HepG2 (cell line): ENCODE data around the gene KLF16. TPM values are rescaled to one million over a fixed set of nuclear protein-coding genes. Genes with fewer than 3 reads are reported as not detected.

Source experiments
- ADNP ChIP-seq: sonication (generic); formaldehyde crosslinking; IDR thresholded peaks from 2 replicates; pipeline ENCODE4 v1.4.0; 2020; ENCODE audit warnings: missing genetic modification reagents
- CEBPB ChIP-seq: IDR thresholded peaks from 2 replicates; pipeline ENCODE4 v1.6.1; 2011; ENCODE audit warnings: low read depth, low read length, improper control_type of control experiment, borderline replicate concordance
- EED ChIP-seq: sonication (generic); formaldehyde crosslinking; IDR thresholded peaks from 2 replicates; pipeline ENCODE4 v1.5.0; 2020; ENCODE audit warnings: mild to moderate bottlenecking, missing genetic modification reagents
- ELF1 ChIP-seq: sonication (generic); formaldehyde crosslinking; IDR thresholded peaks from 2 replicates; pipeline ENCODE4 v1.4.0; 2020; ENCODE audit warnings: missing genetic modification reagents
- FOXA3 ChIP-seq: IDR thresholded peaks from 2 replicates; pipeline ENCODE4 v1.6.1; 2016; ENCODE audit warnings: missing genetic modification reagents, missing compliant biosample characterization
- GABPA ChIP-seq, 2 experiments: IDR thresholded peaks; 2 replicates each; pipeline ENCODE4 v1.6.1; 2011 to 2016; ENCODE audit warnings: low read depth in 2 of 2, low read length in 1 of 2, missing biosample characterization in 1 of 2, missing genetic modification characterization in 1 of 2
- GABPB1 ChIP-seq: IDR thresholded peaks from 2 replicates; pipeline ENCODE4 v1.6.1; 2016; ENCODE audit warnings: mild to moderate bottlenecking, missing genetic modification reagents, moderate library complexity, missing compliant biosample characterization
- HOXA7 ChIP-seq: sonication (generic); formaldehyde crosslinking; IDR thresholded peaks from 2 replicates; pipeline ENCODE4 v1.8.1; 2022; ENCODE audit warnings: mild to moderate bottlenecking, missing genetic modification reagents, moderate library complexity
- ISX ChIP-seq: sonication (generic); formaldehyde crosslinking; conservative IDR thresholded peaks from 2 replicates; pipeline ENCODE4 v1.5.0; 2020; ENCODE audit warnings: missing genetic modification reagents
- MED1 ChIP-seq: sonication (generic); formaldehyde crosslinking; IDR thresholded peaks from 2 replicates; pipeline ENCODE4 v1.4.0; 2020; ENCODE audit warnings: missing genetic modification reagents
- NR1H2 ChIP-seq: sonication (generic); formaldehyde crosslinking; IDR thresholded peaks from 2 replicates; pipeline ENCODE4 v1.8.1; 2022; ENCODE audit warnings: low read depth, missing genetic modification reagents, borderline replicate concordance
- RARA ChIP-seq: IDR thresholded peaks from 2 replicates; pipeline ENCODE4 v1.6.1; 2016; ENCODE audit warnings: missing genetic modification reagents, missing compliant biosample characterization
- ZNF44 ChIP-seq: sonication (generic); formaldehyde crosslinking; IDR thresholded peaks from 2 replicates; pipeline ENCODE4 v1.5.1; 2020; ENCODE audit warnings: mild to moderate bottlenecking, missing genetic modification reagents
- ZNF572 ChIP-seq: sonication (generic); formaldehyde crosslinking; IDR thresholded peaks from 2 replicates; pipeline ENCODE4 v1.5.1; 2020; ENCODE audit warnings: mild to moderate bottlenecking, missing genetic modification reagents
- ZNF589 ChIP-seq: sonication (generic); formaldehyde crosslinking; conservative IDR thresholded peaks from 2 replicates; pipeline ENCODE4 v1.8.0; 2022; ENCODE audit warnings: mild to moderate bottlenecking, moderate library complexity, missing genetic modification reagents
- polyA plus RNA-seq, 8 experiments: library from polyadenylated mRNA; depleted of rRNA in 3 of 8; stranded (reverse) in 7 of 8; unstranded in 1 of 8; fragments of >200 nt; fragmentation: Illumina TruSeq in 4 of 8; extraction: Trizol in 4 of 8; gene quantifications; 2 replicates each; pipeline versions ENCODE4 v1.2.1 to v1.2.3, GENCODE V29; 2011 to 2016; ENCODE audit warnings: low read depth in 4 of 8, missing spikeins in 1 of 8, mixed read lengths in 1 of 8; ENCODE audit not compliant: insufficient read depth in 1 of 8
- total RNA-seq, 5 experiments: library from RNA; depleted of rRNA; stranded (reverse); fragments of >200 nt; fragmentation: Illumina TruSeq; extraction: Trizol; gene quantifications; 2 replicates each; pipeline ENCODE4 v1.2.3, GENCODE V29; 2016; ENCODE audit warnings: low read depth in 1 of 5
- TF ChIP-seq, protein P1 (sequence below): sonication (generic); formaldehyde crosslinking; IDR thresholded peaks from 2 replicates; pipeline ENCODE4 v1.9.0; 2021; ENCODE audit warnings: missing genetic modification reagents, borderline replicate concordance
- TF ChIP-seq, protein P2 (sequence below): sonication (generic); formaldehyde crosslinking; IDR thresholded peaks from 2 replicates; pipeline ENCODE4 v1.9.0; 2021; ENCODE audit warnings: missing genetic modification reagents, borderline replicate concordance
- TF ChIP-seq, protein P3 (sequence below): IDR thresholded peaks from 2 replicates; pipeline ENCODE4 v1.6.1; 2016; ENCODE audit warnings: missing biosample characterization, missing genetic modification reagents, low read depth
- TF ChIP-seq, protein P4 (sequence below): sonication (generic); formaldehyde crosslinking; IDR thresholded peaks from 2 replicates; pipeline ENCODE4 v1.8.1; 2023; ENCODE audit warnings: mild to moderate bottlenecking, inconsistent platforms, moderate library complexity, missing genetic modification reagents, borderline replicate concordance
- TF ChIP-seq, protein P5 (sequence below): sonication (generic); formaldehyde crosslinking; IDR thresholded peaks from 2 replicates; pipeline ENCODE4 v1.5.0; 2020; ENCODE audit warnings: missing genetic modification reagents, mild to moderate bottlenecking, borderline replicate concordance

Gene KLF16
- total and polyA plus RNA-seq, 2 of the 13 experiments (the other 11 are each of a cell fraction or from before 2014, with no cell fraction given): 3.5 to 6.7 TPM

DNA sequence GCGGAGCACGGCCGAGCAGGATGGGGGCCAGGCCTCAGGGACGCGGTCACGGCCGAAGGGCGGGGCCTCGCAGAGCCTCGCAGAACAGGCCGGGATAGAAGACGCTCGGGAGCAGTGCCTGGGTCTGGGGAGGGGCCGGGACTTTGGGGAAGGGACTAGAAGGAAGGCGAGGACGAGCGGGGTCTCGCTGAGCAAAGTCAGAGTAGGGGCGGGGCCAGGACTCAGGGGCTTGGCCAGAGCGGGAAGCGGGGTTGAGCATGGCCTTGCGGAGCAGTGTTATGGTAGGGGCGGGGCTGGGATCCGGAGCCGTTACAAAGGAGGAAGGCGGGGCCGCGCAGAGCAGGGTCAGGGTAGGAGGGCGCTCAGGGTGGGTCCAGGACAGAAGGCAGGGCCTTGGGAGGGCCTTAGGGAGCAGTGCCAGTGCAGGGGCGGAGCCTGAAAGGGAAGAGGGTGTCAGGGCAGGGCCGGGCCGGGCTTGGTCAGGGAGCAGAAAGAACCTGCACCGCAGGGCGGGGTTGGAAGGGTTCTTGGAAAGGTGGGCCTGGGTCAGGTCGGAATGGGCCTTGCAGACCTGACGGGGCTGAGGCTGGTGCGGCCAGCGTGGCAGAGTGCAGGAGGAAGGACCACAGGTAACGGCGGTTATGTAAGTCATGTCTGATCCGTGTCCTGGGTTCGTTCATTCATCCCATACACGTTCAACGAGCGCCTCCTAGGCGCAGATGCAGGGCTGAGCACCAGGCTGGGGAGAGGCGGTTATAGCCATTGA lies 50.8 kb downstream of the KLF16 start (continued):
- TF ChIP-seq GABPA (IDR thresholded peaks at IDR 0.05; ENCODE audit: low read depth, low read length) (no peak), GABPA (CRISPR knock-in tag; IDR thresholded peaks at IDR 0.05; ENCODE audit: low read depth) (no peak), ZNF44 (CRISPR knock-in tag) (no peak), CEBPB (peak; percentile 0; the same call in 1 of the 2 replicates), RARA (no peak; the same call in 1 of the 2 replicates), HOXA7 (no peak), ADNP (CRISPR knock-in tag) (no peak), MED1 (CRISPR knock-in tag) (no peak; the same call in 1 of the 2 replicates), GABPB1 (CRISPR knock-in tag) (peak; percentile 68), EED (CRISPR knock-in tag) (peak; percentile 86), FOXA3 (CRISPR knock-in tag) (peak; percentile 15; the same call in 1 of the 2 replicates), NR1H2 (CRISPR knock-in tag) (no peak), ZNF589 (CRISPR knock-in tag) (no peak), ZNF572 (CRISPR knock-in tag) (no peak), ELF1 (CRISPR knock-in tag) (peak; percentile 51; the same call in 1 of the 2 replicates), ISX (CRISPR knock-in tag) (no peak)
- TF ChIP-seq, protein P1, sequence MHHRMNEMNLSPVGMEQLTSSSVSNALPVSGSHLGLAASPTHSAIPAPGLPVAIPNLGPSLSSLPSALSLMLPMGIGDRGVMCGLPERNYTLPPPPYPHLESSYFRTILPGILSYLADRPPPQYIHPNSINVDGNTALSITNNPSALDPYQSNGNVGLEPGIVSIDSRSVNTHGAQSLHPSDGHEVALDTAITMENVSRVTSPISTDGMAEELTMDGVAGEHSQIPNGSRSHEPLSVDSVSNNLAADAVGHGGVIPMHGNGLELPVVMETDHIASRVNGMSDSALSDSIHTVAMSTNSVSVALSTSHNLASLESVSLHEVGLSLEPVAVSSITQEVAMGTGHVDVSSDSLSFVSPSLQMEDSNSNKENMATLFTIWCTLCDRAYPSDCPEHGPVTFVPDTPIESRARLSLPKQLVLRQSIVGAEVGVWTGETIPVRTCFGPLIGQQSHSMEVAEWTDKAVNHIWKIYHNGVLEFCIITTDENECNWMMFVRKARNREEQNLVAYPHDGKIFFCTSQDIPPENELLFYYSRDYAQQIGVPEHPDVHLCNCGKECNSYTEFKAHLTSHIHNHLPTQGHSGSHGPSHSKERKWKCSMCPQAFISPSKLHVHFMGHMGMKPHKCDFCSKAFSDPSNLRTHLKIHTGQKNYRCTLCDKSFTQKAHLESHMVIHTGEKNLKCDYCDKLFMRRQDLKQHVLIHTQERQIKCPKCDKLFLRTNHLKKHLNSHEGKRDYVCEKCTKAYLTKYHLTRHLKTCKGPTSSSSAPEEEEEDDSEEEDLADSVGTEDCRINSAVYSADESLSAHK (CRISPR knock-in tag): no peak
- TF ChIP-seq, protein P2, sequence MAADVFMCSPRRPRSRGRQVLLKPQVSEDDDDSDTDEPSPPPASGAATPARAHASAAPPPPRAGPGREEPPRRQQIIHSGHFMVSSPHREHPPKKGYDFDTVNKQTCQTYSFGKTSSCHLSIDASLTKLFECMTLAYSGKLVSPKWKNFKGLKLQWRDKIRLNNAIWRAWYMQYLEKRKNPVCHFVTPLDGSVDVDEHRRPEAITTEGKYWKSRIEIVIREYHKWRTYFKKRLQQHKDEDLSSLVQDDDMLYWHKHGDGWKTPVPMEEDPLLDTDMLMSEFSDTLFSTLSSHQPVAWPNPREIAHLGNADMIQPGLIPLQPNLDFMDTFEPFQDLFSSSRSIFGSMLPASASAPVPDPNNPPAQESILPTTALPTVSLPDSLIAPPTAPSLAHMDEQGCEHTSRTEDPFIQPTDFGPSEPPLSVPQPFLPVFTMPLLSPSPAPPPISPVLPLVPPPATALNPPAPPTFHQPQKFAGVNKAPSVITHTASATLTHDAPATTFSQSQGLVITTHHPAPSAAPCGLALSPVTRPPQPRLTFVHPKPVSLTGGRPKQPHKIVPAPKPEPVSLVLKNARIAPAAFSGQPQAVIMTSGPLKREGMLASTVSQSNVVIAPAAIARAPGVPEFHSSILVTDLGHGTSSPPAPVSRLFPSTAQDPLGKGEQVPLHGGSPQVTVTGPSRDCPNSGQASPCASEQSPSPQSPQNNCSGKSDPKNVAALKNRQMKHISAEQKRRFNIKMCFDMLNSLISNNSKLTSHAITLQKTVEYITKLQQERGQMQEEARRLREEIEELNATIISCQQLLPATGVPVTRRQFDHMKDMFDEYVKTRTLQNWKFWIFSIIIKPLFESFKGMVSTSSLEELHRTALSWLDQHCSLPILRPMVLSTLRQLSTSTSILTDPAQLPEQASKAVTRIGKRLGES: no peak; the same call in 1 of the 2 replicates
- TF ChIP-seq, protein P3, sequence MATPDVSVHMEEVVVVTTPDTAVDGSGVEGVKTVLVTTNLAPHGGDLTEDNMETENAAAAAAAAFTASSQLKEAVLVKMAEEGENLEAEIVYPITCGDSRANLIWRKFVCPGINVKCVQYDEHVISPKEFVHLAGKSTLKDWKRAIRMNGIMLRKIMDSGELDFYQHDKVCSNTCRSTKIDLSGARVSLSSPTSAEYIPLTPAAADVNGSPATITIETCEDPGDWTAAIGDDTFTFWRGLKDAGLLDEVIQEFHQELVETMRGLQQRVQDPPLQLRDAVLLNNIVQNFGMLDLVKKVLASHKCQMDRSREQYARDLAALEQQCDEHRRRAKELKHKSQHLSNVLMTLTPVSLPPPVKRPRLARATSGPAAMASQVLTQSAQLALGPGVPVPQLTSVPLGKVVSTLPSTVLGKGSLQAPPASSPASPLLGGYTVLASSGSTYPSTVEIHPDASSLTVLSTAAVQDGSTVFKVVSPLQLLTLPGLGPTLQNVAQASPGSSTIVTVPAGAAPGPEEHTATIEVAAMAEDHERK (CRISPR knock-in tag): no peak
- TF ChIP-seq, protein P4, sequence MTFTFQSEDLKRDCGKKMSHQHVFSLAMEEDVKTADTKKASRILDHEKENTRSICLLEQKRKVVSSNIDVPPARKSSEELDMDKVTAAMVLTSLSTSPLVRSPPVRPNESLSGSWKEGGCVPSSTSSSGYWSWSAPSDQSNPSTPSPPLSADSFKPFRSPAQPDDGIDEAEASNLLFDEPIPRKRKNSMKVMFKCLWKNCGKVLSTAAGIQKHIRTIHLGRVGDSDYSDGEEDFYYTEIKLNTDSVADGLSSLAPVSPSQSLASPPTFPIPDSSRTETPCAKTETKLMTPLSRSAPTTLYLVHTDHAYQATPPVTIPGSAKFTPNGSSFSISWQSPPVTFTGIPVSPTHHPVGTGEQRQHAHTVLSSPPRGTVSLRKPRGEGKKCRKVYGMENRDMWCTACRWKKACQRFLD (CRISPR knock-in tag): no peak
- TF ChIP-seq, protein P5, sequence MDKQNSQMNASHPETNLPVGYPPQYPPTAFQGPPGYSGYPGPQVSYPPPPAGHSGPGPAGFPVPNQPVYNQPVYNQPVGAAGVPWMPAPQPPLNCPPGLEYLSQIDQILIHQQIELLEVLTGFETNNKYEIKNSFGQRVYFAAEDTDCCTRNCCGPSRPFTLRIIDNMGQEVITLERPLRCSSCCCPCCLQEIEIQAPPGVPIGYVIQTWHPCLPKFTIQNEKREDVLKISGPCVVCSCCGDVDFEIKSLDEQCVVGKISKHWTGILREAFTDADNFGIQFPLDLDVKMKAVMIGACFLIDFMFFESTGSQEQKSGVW (CRISPR knock-in tag): no peak
